Left cardiac atrium (tissue), 4 donors: Measurements from ENCODE around the gene KCNE2. TPM values are rescaled to one million over a fixed set of nuclear protein-coding genes. Genes with fewer than 3 reads are reported as not detected.
"Not testable (repeated sequence)": the region's sequence is repeated elsewhere in the genome, so short reads cannot be mapped to it uniquely, and the experiment has no call there.

Experiments
- ATAC-seq, 2 donors: fragments of 200-7000 bp; cut with Tn5 transposase; one replicate each; pipeline ENCODE4 v1.9.1; 2020; ENCODE audit warnings: mild to moderate bottlenecking in 2 of 2, moderate library complexity in 2 of 2
- DNase-seq: peaks from one replicate; pipeline ENCODE4 v3.0.0-alpha.2; 2020
- intact Hi-C, 2 donors: fragments of 100-400 bp; cut with DNase I; formaldehyde crosslinking; loops; one replicate each; pipeline versions ENCODE4 v1.14.1 to v1.15.1; 2022 to 2023
- total RNA-seq, 2 donors: library from RNA; stranded (reverse); fragmentation: NEBNext Ultra II Directional; extraction: Animal tissue kit (Norgen Biotek cat#: 25700); gene quantifications; one replicate each; pipeline ENCODE4 v1.2.1, GENCODE V29; 2021
- donor health status: DM: no; HTN: yes; CAD: no.
- donor health status: DM: no; HTN: yes; CAD: no; lungs with severe emphysema.
- donor health status: DM: yes; HTN: yes; CAD: no.
- donor health status: Dilated cardiomyopathy.

KCNE2 gene
- total RNA-seq, 2 donors from 2014 or later: not detected

DNA sequence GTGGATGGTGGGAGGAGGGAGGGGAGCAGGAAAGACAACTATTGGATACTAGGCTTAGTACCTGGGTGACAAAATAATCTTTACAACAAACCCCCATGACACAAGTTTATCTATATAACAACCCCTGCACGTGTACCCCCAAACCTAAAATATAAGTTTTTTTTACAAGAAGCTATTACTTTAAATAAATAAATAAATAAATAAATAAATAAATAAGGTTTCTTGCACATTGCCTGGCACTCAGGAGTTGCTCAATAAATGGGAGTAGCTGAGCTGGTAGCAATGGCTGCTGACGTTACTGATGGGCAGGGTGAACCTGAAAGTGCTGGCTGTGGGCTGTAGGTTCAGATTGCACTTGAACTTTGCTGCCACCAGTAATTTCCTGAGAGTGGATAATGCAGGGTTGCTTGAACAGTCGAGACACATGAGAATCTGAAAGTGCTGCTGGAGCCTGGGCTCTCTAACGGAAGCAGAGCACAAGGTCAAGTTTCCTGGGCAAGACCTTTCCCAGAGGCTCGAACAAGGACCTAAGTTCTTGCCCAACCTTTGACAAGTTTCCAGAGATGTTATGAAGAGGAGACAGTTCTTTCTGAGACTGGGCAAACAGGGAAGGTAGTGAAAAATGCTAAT lies 14.8 kb upstream of the KCNE2 start:
- intact Hi-C loops: loop anchor here (2.0 to 5.0 kb wide), 4 partner anchors 147 to 427 kb away; no protein-coding TSS in a partner anchor
- ATAC-seq: no peak
- no peak for DNase-seq

DNA sequence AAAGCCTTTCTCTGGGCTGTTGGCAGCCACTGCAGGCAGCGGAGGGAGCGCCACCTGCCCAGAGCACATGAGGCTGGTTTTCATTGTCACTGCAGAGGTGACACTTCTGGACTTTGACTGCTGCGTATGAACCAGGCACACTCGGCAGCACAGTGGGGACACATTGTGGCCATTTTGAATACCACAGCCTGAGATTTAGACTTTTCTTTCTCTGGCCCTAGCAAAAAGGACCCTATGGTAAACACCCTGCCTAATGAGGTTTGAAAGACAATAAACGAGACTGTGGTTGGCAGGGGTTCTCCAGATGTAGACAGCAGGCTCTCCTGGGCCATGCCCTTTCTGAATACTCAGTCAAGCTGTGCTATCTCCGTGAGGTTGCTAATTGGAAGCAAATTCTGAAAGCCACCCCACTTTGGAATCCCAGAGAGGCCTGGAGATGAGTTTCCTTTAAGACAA lies 12.0 kb upstream of the KCNE2 start:
- ATAC-seq: peak; percentile 82 to 90
- intact Hi-C loops: loop anchor here in 1 of 2 donors (2.0 kb wide), 1 partner anchor 427 kb away; no protein-coding TSS in a partner anchor
- DNase-seq: peak; percentile 35

DNA sequence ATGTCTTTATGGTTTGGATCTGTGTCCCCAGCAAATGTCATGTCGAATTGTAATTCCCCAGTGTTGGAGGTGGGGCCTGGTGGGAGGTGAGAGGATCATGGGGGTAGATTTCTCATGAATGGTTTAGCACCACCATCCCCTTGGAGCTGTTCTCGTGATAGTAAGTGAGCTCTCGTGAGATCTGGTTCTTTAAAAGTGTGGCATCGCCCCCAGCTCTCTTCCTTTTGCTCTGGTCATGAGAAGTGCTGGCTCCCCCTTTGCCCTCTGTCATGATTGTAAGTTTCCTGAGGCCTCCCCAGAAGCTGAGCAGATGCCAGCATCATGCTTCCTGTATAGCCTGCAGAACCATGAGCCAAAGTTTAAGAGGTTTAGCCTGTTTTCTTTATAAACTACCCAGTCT lies 11.2 kb upstream of the KCNE2 start:
- ATAC-seq (no peak), DNase-seq (no peak)
- intact Hi-C loops: no loop called here

DNA sequence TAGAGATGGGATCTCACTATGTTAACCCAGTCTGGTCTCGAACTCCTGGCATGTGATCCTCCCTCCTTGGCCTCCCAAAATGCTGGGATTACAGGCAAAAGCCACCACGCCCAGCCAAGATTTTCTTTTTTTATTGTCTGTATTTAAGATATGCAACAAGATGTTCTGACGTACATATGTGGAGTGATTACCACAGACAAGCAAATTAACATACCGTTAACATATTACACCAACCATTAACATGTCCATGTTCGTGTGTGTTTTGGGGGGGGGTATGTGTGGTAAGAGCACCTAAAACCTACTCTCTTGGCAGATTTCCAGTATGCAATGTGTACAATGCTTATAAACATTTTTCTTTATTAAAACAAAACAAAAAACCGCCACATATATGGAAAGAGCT lies 10.6 kb upstream of the KCNE2 start:
- ATAC-seq (no peak), DNase-seq (no peak)
- intact Hi-C loops: no loop called here

DNA sequence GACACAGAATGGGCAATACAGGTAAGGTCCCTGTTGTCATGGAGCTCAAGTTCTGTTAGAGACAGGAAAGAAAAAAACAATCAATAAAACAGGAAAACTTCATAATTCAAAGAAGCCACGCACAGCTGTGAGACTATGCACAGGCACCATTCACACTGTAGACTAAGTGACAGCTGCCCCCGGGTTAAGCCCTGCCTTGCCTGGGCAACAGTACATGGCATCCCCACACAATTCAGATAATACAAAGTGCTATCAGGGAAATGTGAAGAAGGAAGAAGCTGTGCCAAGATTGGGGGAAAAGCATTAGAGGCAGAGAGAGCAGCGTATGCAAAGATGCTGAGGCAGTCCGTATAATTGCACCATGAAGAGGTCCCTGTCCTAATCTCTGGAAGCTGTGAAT lies 9.0 kb upstream of the KCNE2 start:
- intact Hi-C loops: no loop called here
- DNase-seq (no peak), ATAC-seq (peak; percentile 46 to 82)

DNA sequence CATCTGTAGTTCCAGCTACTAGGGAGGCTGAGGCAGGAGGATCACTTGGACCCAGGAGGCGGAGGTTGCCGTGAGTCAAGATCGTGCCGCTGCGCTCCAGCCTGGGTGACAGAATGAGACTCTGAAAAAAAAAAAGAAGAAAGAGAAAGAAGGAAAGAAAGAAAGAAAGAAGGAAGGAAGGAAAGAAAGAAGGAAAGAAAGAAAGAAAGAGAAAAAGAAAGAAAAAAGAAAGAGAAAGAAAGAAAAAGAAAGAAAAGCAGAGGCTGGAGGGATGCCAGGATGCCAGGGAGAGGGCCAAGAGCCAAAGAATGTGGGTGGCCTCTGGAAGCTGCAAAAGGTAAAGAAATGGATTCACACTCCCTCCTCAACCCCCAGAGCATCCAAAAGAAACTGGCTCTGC lies 8.2 kb upstream of the KCNE2 start:
- intact Hi-C loops: no loop called here
- no peak for DNase-seq
- ATAC-seq: no peak

DNA sequence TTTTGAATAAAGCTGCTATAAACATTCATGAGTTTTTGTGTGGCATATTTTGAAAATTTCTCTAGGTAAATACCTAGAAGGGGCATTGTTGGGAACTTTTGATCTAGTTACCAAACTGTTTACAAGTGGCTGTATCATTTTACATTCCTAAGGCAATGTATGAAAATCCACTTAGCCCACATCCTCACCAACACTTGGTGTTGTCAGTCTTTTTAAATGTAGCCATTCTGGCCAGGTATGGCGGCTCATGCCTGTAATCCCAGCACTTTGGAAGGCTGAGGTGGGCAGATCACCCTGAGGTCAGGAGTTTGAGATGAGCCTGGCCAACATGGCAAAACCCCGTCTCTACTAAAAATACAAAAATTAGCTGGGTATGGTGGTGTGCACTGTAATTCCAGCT lies 5.9 kb upstream of the KCNE2 start:
- DNase-seq (no peak), ATAC-seq (no peak)
- intact Hi-C loops: no loop called here

DNA sequence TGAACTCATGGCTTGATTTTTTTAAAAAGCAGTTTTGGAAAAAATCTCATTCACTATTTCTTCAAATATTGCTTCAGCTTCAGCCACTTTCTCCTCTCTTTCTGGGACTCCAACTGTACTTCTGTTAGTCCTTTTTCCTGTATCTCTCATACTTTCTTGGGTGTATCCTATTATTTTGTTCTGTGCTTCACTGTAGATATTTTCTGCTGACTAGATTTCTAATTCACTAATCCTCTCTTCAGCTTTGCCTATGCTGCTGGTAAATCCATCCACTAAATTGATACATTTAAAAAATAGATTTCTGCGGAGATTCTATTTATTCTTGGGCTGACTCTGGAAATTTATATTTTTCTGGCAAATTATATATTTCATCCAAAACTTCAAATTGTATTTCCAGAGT lies 4.9 kb upstream of the KCNE2 start:
- ATAC-seq (no peak), DNase-seq (no peak)
- intact Hi-C loops: no loop called here

DNA sequence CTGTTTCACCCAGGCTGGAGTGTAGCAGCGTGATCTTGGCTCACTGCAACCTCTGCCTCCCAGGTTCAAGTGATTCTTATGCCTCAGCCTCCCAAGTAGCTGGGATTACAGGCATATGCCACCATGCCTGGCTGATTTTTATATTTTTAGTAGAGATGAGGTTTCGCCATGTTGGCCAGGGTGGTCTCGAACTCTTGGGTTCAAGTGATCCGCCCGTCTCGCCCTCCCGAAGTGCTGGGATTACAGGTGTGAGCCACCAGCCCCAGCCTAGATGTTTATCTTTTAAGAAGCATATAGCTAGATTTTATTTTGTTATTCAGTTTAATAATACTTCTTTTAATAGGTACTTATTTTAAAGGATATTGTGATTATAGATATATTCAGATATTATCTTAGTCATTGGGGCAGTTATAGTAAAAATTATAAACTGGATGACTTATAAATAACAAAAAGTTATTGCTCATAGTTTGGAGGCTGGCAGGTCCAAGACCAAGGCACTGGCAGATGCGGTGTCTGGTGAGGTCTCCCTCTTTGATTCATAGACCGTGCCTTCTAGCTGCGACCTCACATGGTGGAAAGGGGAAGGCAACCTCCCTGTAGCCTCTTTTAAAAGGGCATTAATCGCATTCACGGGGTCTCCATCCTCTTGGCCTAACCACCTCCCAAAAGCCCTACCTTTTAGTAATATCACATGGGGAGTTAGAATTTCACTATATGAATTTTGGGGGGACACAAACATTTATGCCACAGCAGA lies 3.1 kb upstream of the KCNE2 start:
- intact Hi-C loops: no loop called here

DNA sequence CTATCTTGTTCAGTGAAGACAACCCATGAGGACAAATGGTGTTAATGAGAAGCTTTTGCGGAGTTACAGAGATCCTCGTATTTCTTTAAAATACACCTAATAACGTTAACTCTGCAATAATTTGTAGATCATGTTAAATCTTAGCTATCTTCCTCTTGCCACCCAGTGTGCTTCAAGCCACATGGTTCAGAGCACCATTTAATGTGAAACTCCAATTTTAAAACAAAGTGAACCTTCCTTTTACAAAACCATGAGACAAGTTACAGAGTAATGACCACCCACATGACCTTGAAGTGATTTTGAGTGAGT lies 1.7 kb upstream of the KCNE2 start:
- intact Hi-C loops: no loop called here
- DNase-seq (no peak), ATAC-seq (no peak)

More for the DNA sequence above, 3.1 kb upstream of the KCNE2 start:
- DNase-seq (no peak), ATAC-seq (no peak)

DNA sequence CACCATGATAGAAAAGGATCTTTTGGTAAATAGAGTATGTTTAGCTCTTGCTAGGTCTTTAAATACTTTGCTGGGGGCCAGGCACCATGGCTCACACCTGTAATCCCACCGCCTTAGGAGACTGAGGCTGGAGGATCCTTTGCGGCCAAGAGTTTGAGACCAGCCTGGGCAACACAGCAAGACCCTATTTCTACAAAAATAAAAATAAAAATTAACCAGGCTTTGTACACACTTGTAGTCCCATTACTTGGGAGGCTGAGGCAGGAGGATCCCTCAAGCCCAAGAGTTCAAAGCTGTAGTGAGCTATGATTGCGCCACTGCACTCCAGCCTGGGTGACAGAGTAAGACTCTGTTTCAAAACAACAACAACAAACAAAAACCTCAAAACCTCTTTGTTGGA lies 1.1 kb upstream of the KCNE2 start:
- no peak for ATAC-seq
- intact Hi-C loops: no loop called here
- no peak for DNase-seq

DNA sequence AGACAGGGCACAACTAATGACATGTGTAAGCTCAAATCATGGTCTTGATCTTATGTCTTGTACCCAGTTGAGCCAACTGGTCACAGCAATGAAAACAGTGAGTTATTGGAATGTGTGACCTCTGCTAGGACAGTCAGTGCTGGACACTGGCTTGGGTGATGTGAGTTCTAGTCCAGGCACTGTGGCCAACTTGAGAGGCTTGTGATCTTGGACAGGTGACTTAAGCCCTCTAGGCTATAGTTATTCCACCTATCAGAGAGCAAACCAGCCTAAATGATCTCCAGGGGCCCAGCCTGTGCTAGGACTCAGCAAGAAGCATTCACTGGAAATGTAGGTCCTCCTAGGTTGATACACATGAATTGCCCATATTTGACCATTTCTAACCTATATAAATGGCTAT lies 1.1 kb downstream of the KCNE2 start:
- ATAC-seq (no peak), DNase-seq (no peak)

DNA sequence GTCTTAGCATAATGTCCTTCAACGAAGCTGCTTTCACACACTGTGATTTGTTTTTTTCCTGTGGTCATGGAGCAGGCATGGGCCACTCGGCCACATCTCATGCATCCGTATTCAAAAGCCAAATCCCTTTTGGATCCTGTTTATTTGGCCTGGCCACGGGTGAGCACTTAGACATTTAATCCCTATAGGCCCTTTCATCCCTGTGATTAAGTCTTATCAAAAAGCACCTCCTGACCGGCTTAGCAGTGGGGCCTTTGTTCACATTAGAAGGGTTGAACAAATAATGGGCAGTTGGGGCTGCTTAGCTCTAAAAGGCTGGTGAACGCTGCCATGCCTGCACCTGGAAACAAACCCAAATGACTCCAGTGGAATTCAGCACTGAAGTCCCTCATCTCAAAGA lies 2.0 kb downstream of the KCNE2 start:
- DNase-seq: no peak
- ATAC-seq: no peak

More for the DNA sequence above, 1.1 kb downstream of the KCNE2 start:
- intact Hi-C loops: no loop called here

DNA sequence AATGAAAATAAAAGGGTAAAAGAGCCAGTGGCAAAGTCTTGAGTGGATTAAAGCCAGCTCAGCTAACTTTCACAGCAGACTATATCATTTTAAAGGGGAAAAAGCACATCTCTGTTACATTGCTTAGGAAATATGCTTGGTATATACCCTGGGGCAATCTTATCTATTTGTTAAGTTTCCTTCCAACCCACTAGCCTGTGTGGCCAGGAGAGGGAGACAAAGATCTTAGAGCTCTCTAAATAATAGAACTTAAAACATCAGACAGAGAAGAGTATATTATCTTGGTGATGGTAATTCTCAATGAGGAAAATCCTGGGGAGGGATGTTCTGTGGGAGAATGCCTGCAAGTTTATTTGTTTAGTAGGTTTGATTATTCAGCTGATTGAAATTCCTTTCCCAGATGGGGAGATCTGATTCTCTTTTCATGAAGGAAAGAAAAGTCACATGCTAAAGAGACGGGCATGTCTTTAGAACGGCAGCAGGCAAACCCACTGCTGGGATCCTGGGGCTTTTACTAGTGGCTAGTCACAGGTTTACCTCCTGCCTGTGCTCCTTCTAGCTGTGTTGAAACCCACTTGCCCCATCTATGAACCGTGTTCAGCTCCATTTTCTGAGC lies 3.6 kb downstream of the KCNE2 start:
- ATAC-seq: peak; percentile 57 to 71
- no peak for DNase-seq
- intact Hi-C loops: no loop called here

More for the DNA sequence above, 2.0 kb downstream of the KCNE2 start:
- intact Hi-C loops: no loop called here

DNA sequence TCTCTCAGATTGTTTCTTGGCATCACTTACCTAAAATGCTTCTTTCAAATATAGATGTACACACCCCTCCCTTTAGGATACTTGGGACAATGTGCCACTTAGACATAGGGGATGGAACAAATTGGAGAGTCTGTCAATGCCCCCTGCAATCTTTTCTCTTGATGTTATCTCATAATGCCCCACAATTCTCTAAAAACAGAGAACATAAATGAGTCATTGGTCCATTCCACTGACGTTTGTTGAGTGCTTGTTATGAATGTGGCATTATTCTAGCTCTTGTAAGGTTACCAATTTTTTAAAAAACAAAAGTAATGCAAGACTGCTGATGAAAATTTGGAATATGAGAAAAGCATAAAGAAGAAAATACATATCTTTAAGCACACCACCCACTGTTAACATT lies 5.9 kb downstream of the KCNE2 start:
- intact Hi-C loops: no loop called here
- DNase-seq: no peak
- no peak for ATAC-seq

DNA sequence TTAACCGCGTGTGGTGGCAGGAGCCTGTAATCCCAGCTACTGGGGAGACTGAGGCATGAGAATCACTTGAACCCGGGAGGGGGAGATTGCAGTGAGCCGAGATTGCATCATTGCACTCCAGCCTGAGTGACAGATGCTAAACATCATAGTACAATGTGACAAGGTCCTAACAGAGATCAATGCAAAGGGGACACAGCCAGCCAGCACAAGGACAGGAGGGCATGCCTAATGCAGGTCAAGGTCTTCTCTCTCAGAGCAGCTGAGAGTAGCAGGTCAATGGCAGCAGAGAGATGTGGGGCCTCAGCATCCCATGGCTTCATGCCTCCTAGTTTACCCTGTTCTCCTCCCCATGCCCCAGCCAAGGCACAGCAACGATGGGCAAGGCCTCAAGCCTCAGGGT lies 8.5 kb downstream of the KCNE2 start:
- intact Hi-C loops: no loop called here
- no peak for ATAC-seq
- DNase-seq: no peak

DNA sequence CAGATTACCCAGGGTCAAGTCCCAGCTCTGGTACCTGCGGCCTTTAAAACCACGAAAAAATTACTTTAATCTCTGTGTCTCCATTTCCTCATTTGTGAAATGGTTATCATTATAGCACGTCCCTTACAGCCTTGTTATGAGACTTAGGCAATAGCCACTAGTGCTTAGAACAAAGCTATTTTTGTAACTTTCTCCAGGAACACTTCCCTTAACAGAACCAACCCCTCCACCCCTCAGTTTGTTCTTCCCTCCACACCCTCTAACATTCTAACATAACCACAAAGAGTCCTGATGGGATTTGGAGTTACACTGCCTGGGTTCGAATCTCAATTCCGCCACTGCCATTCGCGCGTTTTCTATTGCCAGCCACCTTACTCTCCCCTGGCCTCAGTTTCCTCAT lies 10.7 kb downstream of the KCNE2 start:
- intact Hi-C loops, DNase-seq: not testable (repeated sequence)
- ATAC-seq: peak in 1 of 2 donors; percentile 8

DNA sequence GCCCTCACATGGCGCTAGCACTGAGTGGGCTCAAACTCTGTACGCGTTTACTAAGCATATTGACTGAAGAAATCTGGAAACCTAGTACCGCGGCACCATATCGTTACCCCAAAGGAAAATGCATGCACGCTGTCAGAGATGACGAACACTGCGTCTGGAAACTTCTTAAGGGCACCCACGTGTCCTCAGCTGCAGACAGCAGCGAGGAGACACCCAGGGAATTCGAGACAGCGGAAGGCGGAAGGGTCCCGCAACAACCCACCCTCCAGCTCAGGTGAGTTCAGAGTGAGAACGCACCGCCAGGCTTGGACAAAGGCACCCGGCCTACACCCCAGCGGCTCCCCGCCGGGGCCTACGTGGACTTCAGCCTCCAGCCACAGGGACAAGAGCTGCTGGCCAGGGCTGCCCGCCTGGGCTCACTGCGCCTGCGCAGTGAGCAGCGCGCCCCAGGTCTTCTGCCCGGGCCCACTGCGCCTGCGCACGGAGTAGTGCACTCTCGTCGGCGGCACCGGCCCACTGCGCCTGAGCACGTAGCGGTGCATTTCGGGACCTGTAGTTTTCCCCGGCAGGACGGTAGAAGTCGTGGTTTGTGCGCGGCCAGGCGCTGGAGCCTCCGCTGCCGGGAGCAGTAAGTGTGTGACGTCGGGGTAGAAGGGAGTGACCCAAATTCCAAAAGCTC lies 11.3 kb downstream of the KCNE2 start, which contains the start of gene SMIM11:
Gene SMIM11 (plus strand): TSS at position 568 of the 679 bp plus-strand sequence. CDS start 3,998 bp downstream, outside the sequence.
- DNase-seq, intact Hi-C loops: not testable (repeated sequence)
- peak; percentile 98 to 99 for ATAC-seq

DNA sequence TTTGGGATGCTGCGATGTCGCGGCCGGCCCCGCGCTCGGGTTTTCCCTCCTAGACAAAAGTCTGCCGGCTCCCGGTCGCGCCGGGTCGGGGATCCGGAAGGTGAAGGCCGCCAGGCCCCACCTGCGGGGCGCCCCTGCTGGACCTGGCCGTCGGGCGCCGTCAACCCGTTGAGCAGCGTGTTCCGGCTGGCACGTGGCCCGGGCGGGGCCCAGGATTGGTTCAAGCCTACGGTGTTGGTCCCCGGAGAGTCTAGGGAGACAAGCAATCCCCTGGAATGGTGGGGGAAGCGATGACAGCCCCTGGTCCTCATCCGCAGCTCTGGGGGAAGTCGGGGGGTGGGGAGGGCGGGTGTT lies 11.8 kb downstream of the KCNE2 start:
- intact Hi-C loops: not testable (repeated sequence)

DNA sequence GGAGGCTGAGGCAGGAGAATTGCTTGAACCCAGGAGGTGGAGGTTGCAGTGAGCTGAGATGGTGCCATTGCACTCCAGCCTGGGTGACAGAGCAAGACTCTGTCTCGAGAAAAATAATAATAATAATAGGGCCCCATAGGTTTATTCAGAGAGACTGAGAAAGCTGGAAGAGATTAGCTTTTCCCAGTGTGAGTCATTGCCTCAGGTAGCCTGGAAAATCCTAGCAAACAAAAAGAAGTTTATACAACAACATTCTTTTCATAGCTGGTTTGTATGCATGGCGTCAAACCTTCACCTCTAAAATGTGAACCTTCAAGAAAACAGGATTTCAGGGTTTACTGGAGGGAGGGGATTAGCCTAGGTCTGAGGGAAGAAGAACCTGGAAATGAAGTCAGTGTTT lies 19.3 kb downstream of the KCNE2 start:
- ATAC-seq, DNase-seq, intact Hi-C loops: not testable (repeated sequence)

More for the DNA sequence above, 11.8 kb downstream of the KCNE2 start:
- ATAC-seq: peak; percentile 74 to 81
- DNase-seq: not testable (repeated sequence)
